ENCODE data around the gene TIAM1.

DNA sequence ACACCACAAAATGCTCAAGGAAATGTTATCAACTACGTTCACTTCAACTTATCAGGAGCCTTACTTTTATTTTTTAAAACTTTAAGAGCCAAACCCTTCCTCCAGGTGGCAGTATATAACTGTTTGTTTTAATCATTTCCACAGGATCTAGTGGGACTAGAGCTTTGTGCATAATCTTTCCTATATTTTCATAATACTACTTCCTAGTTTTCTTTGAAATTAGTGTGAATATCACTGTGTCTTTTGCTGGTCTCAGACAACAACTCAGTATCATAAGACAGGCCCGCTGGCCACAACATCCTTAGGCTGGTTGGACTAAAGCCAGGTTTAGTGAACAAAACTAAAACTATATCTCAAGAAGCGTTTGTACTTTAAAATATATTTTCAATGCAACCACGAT, 145.5 kb downstream of the TIAM1 start:
- TF ChIP-seq EZH2phosphoT487 (IDR thresholded peaks at IDR 0.05; ENCODE audit: insufficient read depth, low read depth) (no peak), EZH2 (IDR thresholded peaks at IDR 0.05; ENCODE audit: insufficient read depth, poor library complexity, severe bottlenecking) (no peak)

Data from GM23248 (cell line).